ENCODE data around the gene FGF12.

Gene FGF12

DNA sequence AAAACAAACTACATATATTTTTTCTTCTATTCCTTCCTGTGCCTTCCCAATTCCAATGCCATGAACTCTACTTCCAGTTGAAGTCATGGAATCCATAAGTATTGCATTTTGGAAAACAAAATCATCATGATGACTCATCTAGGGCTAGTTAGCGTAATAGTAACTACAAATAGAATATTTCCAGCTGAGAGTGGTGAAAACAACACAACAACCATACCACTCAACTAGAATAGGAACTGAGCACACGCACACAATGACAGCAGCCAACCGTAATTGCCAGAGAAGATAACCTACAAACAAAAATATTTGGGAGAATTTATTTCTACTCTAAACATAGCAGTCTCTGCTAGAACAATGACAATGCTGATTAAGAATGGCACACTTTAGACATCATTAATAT lies 225.9 kb downstream of the FGF12 start:
- TF ChIP-seq, protein P1, sequence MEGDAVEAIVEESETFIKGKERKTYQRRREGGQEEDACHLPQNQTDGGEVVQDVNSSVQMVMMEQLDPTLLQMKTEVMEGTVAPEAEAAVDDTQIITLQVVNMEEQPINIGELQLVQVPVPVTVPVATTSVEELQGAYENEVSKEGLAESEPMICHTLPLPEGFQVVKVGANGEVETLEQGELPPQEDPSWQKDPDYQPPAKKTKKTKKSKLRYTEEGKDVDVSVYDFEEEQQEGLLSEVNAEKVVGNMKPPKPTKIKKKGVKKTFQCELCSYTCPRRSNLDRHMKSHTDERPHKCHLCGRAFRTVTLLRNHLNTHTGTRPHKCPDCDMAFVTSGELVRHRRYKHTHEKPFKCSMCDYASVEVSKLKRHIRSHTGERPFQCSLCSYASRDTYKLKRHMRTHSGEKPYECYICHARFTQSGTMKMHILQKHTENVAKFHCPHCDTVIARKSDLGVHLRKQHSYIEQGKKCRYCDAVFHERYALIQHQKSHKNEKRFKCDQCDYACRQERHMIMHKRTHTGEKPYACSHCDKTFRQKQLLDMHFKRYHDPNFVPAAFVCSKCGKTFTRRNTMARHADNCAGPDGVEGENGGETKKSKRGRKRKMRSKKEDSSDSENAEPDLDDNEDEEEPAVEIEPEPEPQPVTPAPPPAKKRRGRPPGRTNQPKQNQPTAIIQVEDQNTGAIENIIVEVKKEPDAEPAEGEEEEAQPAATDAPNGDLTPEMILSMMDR (IDR thresholded peaks at IDR 0.05; ENCODE audit: low read depth, low read length): no peak
- H3K4me3 ChIP-seq (ENCODE audit: low read depth, low read length): no peak overlapping the region

DNA sequence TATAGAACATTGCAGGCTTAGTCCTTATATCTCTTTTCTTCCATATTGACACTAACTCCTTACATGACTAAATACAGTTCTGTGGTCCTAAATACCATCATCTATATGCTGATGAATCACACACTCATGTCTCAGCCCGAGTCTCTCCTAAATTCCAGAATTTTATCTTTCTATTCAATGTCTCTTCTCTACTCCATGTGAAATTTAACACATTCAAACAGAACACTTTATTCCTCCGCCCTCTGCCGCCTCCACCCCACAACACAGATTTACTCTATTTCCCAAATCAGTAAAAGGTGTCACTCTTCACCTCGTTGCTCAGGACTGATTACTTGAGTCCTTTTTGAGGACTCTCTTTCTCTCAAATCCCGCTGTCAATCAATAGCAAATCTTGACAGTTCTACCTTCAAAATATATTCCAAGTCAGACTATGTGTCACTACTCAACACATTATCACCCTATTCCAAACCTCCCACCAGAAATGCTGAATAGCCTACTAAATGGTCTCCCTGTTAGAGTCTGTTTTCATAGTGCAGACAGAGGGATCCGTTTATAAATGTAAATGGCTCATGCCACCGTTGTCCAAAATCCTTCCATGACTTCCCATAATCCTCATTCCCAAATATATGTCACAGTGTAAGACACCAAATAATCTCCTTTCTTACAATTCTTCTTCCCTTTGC lies 230.3 kb downstream of the FGF12 start:
- TF ChIP-seq, protein P1 (IDR thresholded peaks at IDR 0.05; ENCODE audit: low read depth, low read length): no peak
- H3K4me3 ChIP-seq (ENCODE audit: low read depth, low read length): no peak overlapping the region

DNA sequence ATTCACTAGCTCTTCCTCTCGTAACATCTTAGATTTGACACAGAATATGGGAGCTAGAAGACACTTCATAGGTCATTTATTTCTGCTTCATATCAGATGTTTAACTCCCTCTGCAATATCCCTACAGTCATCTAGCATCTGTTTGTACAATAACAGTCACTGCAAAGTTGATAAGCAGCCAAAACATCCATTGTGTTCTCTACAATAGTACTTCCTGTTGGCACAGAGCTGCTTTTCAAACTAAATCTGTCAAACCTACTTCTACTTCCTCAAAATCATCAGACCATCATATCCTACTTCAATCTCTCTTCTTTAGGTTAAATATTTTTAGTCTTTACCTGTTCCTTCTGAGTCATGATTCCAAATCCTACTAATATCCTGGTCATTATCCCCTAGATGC lies 233.2 kb downstream of the FGF12 start:
- no peak overlapping the region for H3K4me3 ChIP-seq (ENCODE audit: low read depth, low read length)
- TF ChIP-seq, protein P1 (IDR thresholded peaks at IDR 0.05; ENCODE audit: low read depth, low read length): no peak

DNA sequence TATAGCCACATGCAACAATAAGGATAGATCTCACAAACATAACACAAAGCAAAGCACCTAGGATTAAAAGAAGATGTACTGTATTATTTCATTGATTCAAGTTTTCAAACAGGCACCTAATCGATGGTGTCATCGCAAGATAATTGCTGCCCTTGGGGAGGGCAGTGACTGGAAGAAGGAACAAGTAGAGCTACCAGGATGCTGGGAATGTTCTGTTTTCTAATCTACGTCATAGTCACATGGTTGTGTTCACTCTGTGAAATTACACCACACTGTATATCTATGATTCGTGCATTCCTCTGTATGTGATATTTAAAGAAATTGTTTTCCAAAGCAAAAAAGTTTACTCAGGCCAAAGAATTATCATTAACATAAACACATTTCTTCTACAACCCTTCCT lies 236.6 kb downstream of the FGF12 start:
- no peak overlapping the region for H3K4me3 ChIP-seq (ENCODE audit: low read depth, low read length)
- TF ChIP-seq, protein P1 (IDR thresholded peaks at IDR 0.05; ENCODE audit: low read depth, low read length): no peak

DNA sequence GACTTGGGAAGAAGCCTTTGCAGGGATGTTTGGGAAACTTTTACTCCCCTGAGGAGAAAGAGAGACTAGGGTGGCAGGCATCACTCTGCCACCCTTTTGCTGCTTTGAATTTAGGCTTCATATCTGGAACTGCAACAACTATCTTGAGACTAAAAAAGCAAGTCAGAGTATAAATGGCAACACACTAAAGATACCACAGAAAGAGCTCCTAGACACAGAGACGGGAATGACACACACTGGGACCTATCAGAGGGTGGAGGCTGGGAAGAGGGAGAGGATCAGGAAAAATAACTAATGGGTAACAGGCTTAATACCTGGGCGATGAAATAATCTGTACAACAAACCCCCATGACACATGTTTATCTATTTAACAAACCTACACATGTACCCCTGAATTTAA lies 237.8 kb downstream of the FGF12 start:
- TF ChIP-seq, protein P1 (IDR thresholded peaks at IDR 0.05; ENCODE audit: low read depth, low read length): no peak
- H3K4me3 ChIP-seq (ENCODE audit: low read depth, low read length): no peak overlapping the region

DNA sequence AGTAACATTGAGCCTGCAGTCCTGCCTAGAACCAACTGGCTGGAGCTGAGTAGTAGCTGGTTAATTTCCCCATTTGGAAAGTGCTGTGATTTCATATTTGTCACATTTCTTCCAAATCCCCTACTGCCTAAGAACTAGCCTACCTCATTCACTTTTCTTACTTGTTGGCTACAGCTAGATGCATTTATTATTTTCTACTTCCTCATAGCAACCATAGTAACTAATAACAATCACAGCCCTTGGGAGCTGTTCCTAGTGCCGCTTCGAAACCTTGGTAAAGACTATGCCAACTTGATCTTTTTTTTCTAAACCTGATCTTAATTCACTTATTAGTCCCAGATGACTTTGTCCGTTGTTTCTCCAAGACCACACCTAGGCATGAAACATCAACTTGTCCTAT lies 240.3 kb downstream of the FGF12 start:
- TF ChIP-seq, protein P1 (IDR thresholded peaks at IDR 0.05; ENCODE audit: low read depth, low read length): no peak
- H3K4me3 ChIP-seq (ENCODE audit: low read depth, low read length): no peak overlapping the region

DNA sequence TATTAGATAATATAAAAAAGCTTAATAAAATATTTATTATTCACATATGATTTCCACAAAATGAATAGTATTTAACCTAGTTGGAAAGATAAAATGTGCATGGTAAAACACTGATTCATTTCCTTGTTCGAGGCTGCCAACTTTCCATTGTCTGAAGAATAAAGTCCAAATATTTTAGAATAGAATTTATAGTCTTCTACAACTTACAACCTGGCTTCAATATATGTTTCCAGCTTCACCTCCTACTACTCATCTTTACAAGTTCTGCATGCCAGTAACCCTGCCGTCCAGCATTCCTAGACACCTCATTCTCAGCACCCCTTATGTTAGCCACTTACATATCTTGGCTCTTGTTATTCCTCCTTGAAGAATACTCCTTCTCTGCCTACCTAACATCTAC lies 244.5 kb downstream of the FGF12 start:
- H3K4me3 ChIP-seq (ENCODE audit: low read depth, low read length): no peak overlapping the region
- TF ChIP-seq, protein P1 (IDR thresholded peaks at IDR 0.05; ENCODE audit: low read depth, low read length): no peak

Data from WI38 (cell line).